Thoracic aorta (tissue), 2 donors: ENCODE data around the gene SDS. TPM values are rescaled to one million over a fixed set of nuclear protein-coding genes. Genes with fewer than 3 reads are reported as not detected.
A peak's percentile ranks its signal among the peaks of the same experiment; 100 is the strongest.

Source experiments
- ATAC-seq: fragments of 150-250 bp; one replicate; pipeline ENCODE4 v1.8.0; 2017; ENCODE audit warnings: low read depth; ENCODE audit not compliant: insufficient number of reproducible peaks, low FRiP score
- DNase-seq: peaks from one replicate; pipeline ENCODE4 v3.0.0-alpha.2; 2020; ENCODE audit warnings: low spot score
- H3K27ac ChIP-seq, 2 donors: fragments of 200-600 bp; sonication (generic); 1 replicate in 1 of 2; 2 replicates in 1 of 2; pipeline ENCODE4 v1.5.1; 2016; ENCODE audit warnings: mild to moderate bottlenecking in 2 of 2, moderate library complexity in 2 of 2
- H3K27me3 ChIP-seq: fragments of 200-600 bp; sonication (generic); replicated peaks from 2 replicates; pipeline ENCODE4 v1.6.0; 2016; ENCODE audit warnings: mild to moderate bottlenecking; ENCODE audit not compliant: insufficient read depth
- H3K36me3 ChIP-seq: fragments of 200-600 bp; sonication (generic); one replicate; pipeline ENCODE4 v1.5.1; 2016
- H3K4me1 ChIP-seq, 2 donors: fragments of 200-600 bp; sonication (generic); 1 replicate in 1 of 2; 2 replicates in 1 of 2; pipeline versions ENCODE4 v1.5.1 to v1.6.0; 2016; ENCODE audit warnings: low read depth in 2 of 2, mild to moderate bottlenecking in 1 of 2; ENCODE audit not compliant: control insufficient read depth in 1 of 2
- H3K4me3 ChIP-seq: fragments of 200-600 bp; sonication (generic); 2 replicates; pipeline ENCODE4 v1.5.1; 2016; ENCODE audit warnings: mild to moderate bottlenecking
- H3K9me3 ChIP-seq: fragments of 200-600 bp; sonication (generic); 2 replicates; pipeline ENCODE4 v1.5.1; 2016
- CTCF ChIP-seq: fragments of 200-600 bp; sonication (generic); IDR thresholded peaks from one replicate; pipeline ENCODE4 v1.5.1; 2019; ENCODE audit warnings: antibody characterized with exemption
- total RNA-seq, 2 donors: library from RNA; depleted of rRNA; stranded (reverse); fragments of >200 nt; gene quantifications; one replicate each; pipeline versions ENCODE4 v1.1.0 to v1.2.3, GENCODE V29; 2016

Gene SDS
- total RNA-seq, 2 donors from 2014 or later: 5.9 TPM; not detected in 1

- Histone ChIP-seq H3K4me3 (no peak overlapping the region), H3K9me3 (no peaks in the 10 kb centered on the region), H3K4me1 (peaks cover 9 to 25% of the 10 kb centered on the region in 2 donors), H3K36me3 (peaks cover 5% of the 10 kb centered on the region), H3K27ac (no peak overlapping the region), H3K27me3 (no peaks in the 10 kb centered on the region)
- no peak for TF ChIP-seq CTCF
- DNase-seq (no peak), ATAC-seq (no peak)
Measured at GRCh38 chr12:113364698-113365097, 39.0 kb downstream of the SDS start.

- Histone ChIP-seq H3K27ac (no peak overlapping the region), H3K4me3 (no peak overlapping the region), H3K27me3 (no peaks in the 10 kb centered on the region), H3K9me3 (no peaks in the 10 kb centered on the region), H3K4me1 (peaks cover 9 to 28% of the 10 kb centered on the region in 2 donors), H3K36me3 (no peaks in the 10 kb centered on the region)
- no peak for TF ChIP-seq CTCF
- ATAC-seq: no peak
- DNase-seq: no peak
Measured at GRCh38 chr12:113361574-113362370, 41.9 kb downstream of the SDS start.

GRCh38 chr12:113359939-113360748 is 43.5 kb downstream of the SDS start:
- H3K27me3 ChIP-seq: no peaks in the 10 kb centered on the region
- peaks cover 5 to 16% of the 10 kb centered on the region in 2 donors for H3K4me1 ChIP-seq
- H3K36me3 ChIP-seq: no peaks in the 10 kb centered on the region
- H3K4me3 ChIP-seq: peak overlapping the region; percentile 81
- no peak for ATAC-seq
- peak overlapping the region; percentile 81 to 82 for H3K27ac ChIP-seq
- DNase-seq: no peak
- no peak for TF ChIP-seq CTCF
- no peaks in the 10 kb centered on the region for H3K9me3 ChIP-seq

- Histone ChIP-seq H3K9me3 (no peaks in the 10 kb centered on the region), H3K27me3 (no peaks in the 10 kb centered on the region), H3K27ac (peak overlapping the region; percentile 81 to 82), H3K4me3 (peak overlapping the region; percentile 81), H3K4me1 (peaks cover 5 to 16% of the 10 kb centered on the region in 2 donors), H3K36me3 (no peaks in the 10 kb centered on the region)
- TF ChIP-seq CTCF: no peak
- DNase-seq (no peak), ATAC-seq (no peak)
Measured at GRCh38 chr12:113359133-113359938, 44.4 kb downstream of the SDS start.
